WERI-Rb-1 (cell line): ENCODE results near the gene LGALS8.

Source experiments
- DNase-seq: peaks from one replicate; pipeline ENCODE4 v3.0.0-alpha.2; 2020
- H3K27ac ChIP-seq: fragments of 250-450 bp; sonication (Bioruptor Pico); 2 replicates; pipeline ENCODE4 v1.5.1; 2020; ENCODE audit warnings: mild to moderate bottlenecking, moderate library complexity
- H3K27me3 ChIP-seq: fragments of 250-450 bp; sonication (Bioruptor Pico); 2 replicates; pipeline ENCODE4 v1.5.1; 2021; ENCODE audit warnings: mild to moderate bottlenecking, low read depth, moderate library complexity; ENCODE audit not compliant: insufficient read depth, severe bottlenecking
- H3K36me3 ChIP-seq: fragments of 250-450 bp; sonication (Bioruptor Pico); 2 replicates; pipeline ENCODE4 v1.5.1; 2020; ENCODE audit warnings: mild to moderate bottlenecking, moderate library complexity
- H3K4me3 ChIP-seq: 2 replicates; pipeline ENCODE4 v1.5.1; 2011; ENCODE audit warnings: low read depth, mild to moderate bottlenecking, control low read depth, low read length
- H3K9me3 ChIP-seq: fragments of 250-450 bp; sonication (Bioruptor Pico); 2 replicates; pipeline ENCODE4 v1.5.1; 2021; ENCODE audit warnings: mild to moderate bottlenecking, moderate library complexity; ENCODE audit not compliant: severe bottlenecking
- TF ChIP-seq, protein P1 (sequence below): IDR thresholded peaks from 2 replicates; pipeline ENCODE4 v1.5.1; 2011; ENCODE audit warnings: low read depth, mild to moderate bottlenecking, control low read depth, inconsistent platforms, low read length

Gene LGALS8

GRCh38 chr1:236489710-236490377 lies 33.9 kb upstream of the LGALS8 start:
- Histone ChIP-seq H3K36me3 (no peaks in the 10 kb centered on the region), H3K27ac (no peak overlapping the region), H3K9me3 (no peaks in the 10 kb centered on the region), H3K4me3 (no peak overlapping the region), H3K27me3 (no peaks in the 10 kb centered on the region)
- TF ChIP-seq, protein P1, sequence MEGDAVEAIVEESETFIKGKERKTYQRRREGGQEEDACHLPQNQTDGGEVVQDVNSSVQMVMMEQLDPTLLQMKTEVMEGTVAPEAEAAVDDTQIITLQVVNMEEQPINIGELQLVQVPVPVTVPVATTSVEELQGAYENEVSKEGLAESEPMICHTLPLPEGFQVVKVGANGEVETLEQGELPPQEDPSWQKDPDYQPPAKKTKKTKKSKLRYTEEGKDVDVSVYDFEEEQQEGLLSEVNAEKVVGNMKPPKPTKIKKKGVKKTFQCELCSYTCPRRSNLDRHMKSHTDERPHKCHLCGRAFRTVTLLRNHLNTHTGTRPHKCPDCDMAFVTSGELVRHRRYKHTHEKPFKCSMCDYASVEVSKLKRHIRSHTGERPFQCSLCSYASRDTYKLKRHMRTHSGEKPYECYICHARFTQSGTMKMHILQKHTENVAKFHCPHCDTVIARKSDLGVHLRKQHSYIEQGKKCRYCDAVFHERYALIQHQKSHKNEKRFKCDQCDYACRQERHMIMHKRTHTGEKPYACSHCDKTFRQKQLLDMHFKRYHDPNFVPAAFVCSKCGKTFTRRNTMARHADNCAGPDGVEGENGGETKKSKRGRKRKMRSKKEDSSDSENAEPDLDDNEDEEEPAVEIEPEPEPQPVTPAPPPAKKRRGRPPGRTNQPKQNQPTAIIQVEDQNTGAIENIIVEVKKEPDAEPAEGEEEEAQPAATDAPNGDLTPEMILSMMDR = peak; percentile 27; the same call in 1 of the 2 replicates
- peak; percentile 45 for DNase-seq

DNA sequence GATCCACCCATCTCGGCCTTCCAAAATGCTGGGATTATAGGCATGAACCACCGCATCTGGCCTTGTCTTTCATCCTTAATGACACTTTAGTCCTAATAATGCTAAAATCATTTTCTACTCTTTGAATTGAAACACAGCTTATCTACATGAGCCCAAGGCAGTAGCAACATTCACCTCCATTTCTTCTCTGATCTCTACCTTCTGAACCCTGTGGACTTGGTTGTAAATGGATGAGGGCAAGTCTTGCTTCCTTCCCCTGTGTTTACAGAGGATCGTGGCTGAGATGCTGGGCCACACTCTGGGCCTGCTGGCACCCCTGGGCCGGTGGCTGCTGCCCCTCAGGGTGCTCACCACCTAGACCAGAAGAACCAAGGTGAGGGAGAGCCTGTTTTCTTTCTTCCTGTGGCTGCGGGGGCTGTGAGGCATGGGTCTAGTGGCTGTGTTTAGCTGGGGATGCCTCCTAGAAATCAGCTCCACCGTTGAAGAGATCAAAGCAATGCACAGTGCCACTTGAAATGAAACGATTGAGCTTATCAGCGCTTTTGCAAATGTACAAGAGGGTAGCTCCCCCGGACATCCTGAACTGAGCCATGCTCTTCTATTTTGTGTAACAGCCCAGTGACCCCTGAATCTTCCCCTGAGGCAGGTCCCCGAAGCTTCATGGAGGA lies 32.2 kb upstream of the LGALS8 start:
- no peak overlapping the region for H3K4me3 ChIP-seq
- H3K27me3 ChIP-seq = no peaks in the 10 kb centered on the region
- DNase-seq = no peak
- H3K27ac ChIP-seq = no peak overlapping the region
- no peaks in the 10 kb centered on the region for H3K36me3 ChIP-seq
- TF ChIP-seq, protein P1 = no peak
- no peaks in the 10 kb centered on the region for H3K9me3 ChIP-seq

- Histone ChIP-seq H3K9me3 (no peaks in the 10 kb centered on the region), H3K4me3 (no peak overlapping the region), H3K27ac (no peak overlapping the region), H3K27me3 (no peaks in the 10 kb centered on the region), H3K36me3 (no peaks in the 10 kb centered on the region)
- DNase-seq = no peak
- TF ChIP-seq, protein P1 = no peak
Measured at GRCh38 chr1:236492378-236492777, 31.4 kb upstream of the LGALS8 start.

DNA sequence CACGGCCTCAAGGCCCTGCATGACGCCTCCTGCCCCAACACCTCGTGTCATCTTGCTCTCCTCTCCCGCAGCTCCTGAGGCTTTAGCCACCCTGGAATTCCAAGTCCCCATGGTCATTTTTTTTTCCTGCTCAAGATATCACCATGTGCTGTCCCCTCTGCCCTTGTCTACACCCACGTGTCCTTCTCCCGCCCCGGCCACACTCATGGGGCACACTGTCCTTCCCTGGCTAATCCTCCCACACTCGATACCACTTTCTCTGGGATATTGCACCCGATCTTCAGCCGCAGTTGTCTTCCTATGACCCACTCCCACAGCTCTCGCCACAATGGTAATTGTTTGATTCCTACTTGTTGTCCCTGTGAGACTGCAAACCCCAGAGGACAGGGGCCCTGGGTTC lies 29.7 kb upstream of the LGALS8 start:
- no peak overlapping the region for H3K4me3 ChIP-seq
- TF ChIP-seq, protein P1 = no peak
- no peaks in the 10 kb centered on the region for H3K9me3 ChIP-seq
- H3K27ac ChIP-seq = no peak overlapping the region
- no peaks in the 10 kb centered on the region for H3K27me3 ChIP-seq
- no peak for DNase-seq
- no peaks in the 10 kb centered on the region for H3K36me3 ChIP-seq

DNA sequence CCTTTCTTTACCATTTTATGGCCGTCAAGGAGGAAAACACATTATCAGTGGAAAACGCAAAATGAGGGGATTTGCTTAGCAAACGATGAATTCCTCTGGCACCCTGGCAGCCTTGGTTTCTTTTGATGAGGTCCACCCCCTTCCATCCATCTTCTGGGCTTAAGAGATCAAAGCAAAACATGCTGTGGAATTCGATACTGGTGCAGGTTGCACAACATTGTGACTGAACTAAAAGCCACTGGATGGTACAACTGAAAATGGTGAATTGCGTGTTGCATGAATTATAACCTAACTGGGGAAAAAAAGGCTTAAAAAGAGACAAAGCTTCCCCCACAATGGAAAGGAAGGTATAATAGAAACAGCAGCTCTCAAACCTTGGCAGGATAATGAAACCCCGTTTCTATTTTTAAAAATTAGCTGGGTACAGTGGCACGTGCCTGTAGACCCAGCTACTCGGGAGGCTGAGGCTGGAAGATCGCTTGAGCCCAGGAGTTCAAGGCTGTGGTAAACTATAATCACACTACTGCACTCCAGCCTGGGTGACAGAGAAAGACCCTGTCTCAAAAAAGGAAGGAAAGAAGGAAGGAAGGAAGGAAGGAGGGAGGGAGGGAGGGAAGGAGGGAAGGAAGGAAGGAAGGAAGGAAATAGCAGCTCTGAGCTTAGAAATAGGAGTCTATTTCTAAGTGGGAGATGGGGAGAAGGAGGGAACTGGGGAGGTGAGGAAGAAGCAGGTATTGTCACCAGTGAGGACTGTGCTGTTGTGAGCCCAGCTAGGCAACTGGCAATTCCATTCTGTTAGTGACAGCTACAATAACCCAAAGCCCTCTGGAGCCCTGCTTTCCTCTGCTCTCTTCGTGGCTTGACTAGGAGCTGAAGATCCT lies 29.0 kb upstream of the LGALS8 start:
- no peaks in the 10 kb centered on the region for H3K9me3 ChIP-seq
- TF ChIP-seq, protein P1 = no peak
- no peak for DNase-seq
- H3K27me3 ChIP-seq = no peaks in the 10 kb centered on the region
- no peak overlapping the region for H3K4me3 ChIP-seq
- H3K36me3 ChIP-seq = no peaks in the 10 kb centered on the region
- no peak overlapping the region for H3K27ac ChIP-seq
